HepG2 (cell line): ENCODE data around the gene ACBD6. TPM values are rescaled to one million over a fixed set of nuclear protein-coding genes. Genes with fewer than 3 reads are reported as not detected.

Experiments used
- ATF4 ChIP-seq, 2 experiments: fragments of 450-650 bp in 1 of 2; sonication (generic) in 1 of 2; formaldehyde crosslinking; IDR thresholded peaks; 2 replicates each; pipeline versions ENCODE4 v1.5.0 to v1.8.0; 2020 to 2022; ENCODE audit warnings: mild to moderate bottlenecking in 1 of 2, missing genetic modification reagents in 1 of 2
- CCAR2 ChIP-seq: fragments of 200-400 bp; formaldehyde crosslinking; optimal IDR thresholded peaks from 2 replicates; pipeline ENCODE3; 2018; ENCODE audit warnings: low read depth, mild to moderate bottlenecking, low read length, moderate library complexity
- CENPT ChIP-seq: sonication (generic); formaldehyde crosslinking; IDR thresholded peaks from 2 replicates; pipeline ENCODE4 v1.8.0; 2022; ENCODE audit warnings: low read depth, mild to moderate bottlenecking, moderate library complexity, missing genetic modification reagents
- PAXIP1 ChIP-seq: sonication (generic); formaldehyde crosslinking; conservative IDR thresholded peaks from 2 replicates; pipeline ENCODE4 v1.4.0; 2020; ENCODE audit warnings: mild to moderate bottlenecking, missing genetic modification reagents, moderate library complexity
- ZNF225 ChIP-seq: sonication (generic); formaldehyde crosslinking; IDR thresholded peaks from 2 replicates; pipeline ENCODE4 v1.4.0; 2020; ENCODE audit warnings: mild to moderate bottlenecking, missing genetic modification reagents
- ZNF274 ChIP-seq: sonication (generic); formaldehyde crosslinking; IDR thresholded peaks from 2 replicates; pipeline ENCODE4 v1.5.1; 2020; ENCODE audit warnings: mild to moderate bottlenecking, missing genetic modification reagents
- ZNF414 ChIP-seq: sonication (generic); formaldehyde crosslinking; IDR thresholded peaks from 2 replicates; pipeline ENCODE4 v1.5.0; 2020; ENCODE audit warnings: missing genetic modification reagents
- ZNF746 ChIP-seq: sonication (generic); formaldehyde crosslinking; IDR thresholded peaks from 2 replicates; pipeline ENCODE4 v1.8.0; 2022; ENCODE audit warnings: mild to moderate bottlenecking, missing genetic modification reagents
- ZNF792 ChIP-seq: IDR thresholded peaks from 2 replicates; pipeline ENCODE4 v1.6.1; 2016
- polyA plus RNA-seq, 8 experiments: library from polyadenylated mRNA; depleted of rRNA in 3 of 8; stranded (reverse) in 7 of 8; unstranded in 1 of 8; fragments of >200 nt; fragmentation: Illumina TruSeq in 4 of 8; extraction: Trizol in 4 of 8; gene quantifications; 2 replicates each; pipeline versions ENCODE4 v1.2.1 to v1.2.3, GENCODE V29; 2011 to 2016; ENCODE audit warnings: low read depth in 4 of 8, missing spikeins in 1 of 8, mixed read lengths in 1 of 8; ENCODE audit not compliant: insufficient read depth in 1 of 8
- total RNA-seq, 5 experiments: library from RNA; depleted of rRNA; stranded (reverse); fragments of >200 nt; fragmentation: Illumina TruSeq; extraction: Trizol; gene quantifications; 2 replicates each; pipeline ENCODE4 v1.2.3, GENCODE V29; 2016; ENCODE audit warnings: low read depth in 1 of 5

ACBD6 gene
- total and polyA plus RNA-seq, 2 of the 13 experiments (the other 11 are each of a cell fraction or from before 2014, with no cell fraction given) = 33.5 to 47.2 TPM

- TF ChIP-seq PAXIP1 (CRISPR knock-in tag) = no peak
- no peak for TF ChIP-seq ZNF274 (CRISPR knock-in tag)
- no peak for TF ChIP-seq ZNF414
- no peak for TF ChIP-seq ATF4 (CRISPR knock-in tag; IDR thresholded peaks at IDR 0.05)
- no peak for TF ChIP-seq ZNF225 (CRISPR knock-in tag)
- TF ChIP-seq ZNF746 (CRISPR knock-in tag) = no peak
- TF ChIP-seq CCAR2 = no peak
- TF ChIP-seq ZNF792 = no peak
- no peak for TF ChIP-seq CENPT (CRISPR knock-in tag)
These were observed 206.4 kb downstream of the ACBD6 start (continued) for GRCh38 chr1:180295999-180296398.
